A549 (cell line): ENCODE measurements around the gene PHAF1. TPM values are rescaled to one million over a fixed set of nuclear protein-coding genes. Genes with fewer than 3 reads are reported as not detected.

Experiments used
- ATAC-seq, 2 experiments: fragments of 200-7000 bp in 1 of 2; fragments of >200 bp in 1 of 2; cut with Nextera tagmentation in 1 of 2; cut with Tn5 transposase in 1 of 2; 3 replicates each; pipeline versions ENCODE4 v1.8.0 to v1.9.1; 2018 to 2020; ENCODE audit warnings: mild to moderate bottlenecking in 1 of 2, moderate library complexity in 1 of 2
- CTCF ChIA-PET: fragments of 300-600 bp; sonication (Branson Sonifier 250); formaldehyde crosslinking; extraction: SDS; loops from one replicate; lab custom pipeline; 2021; ENCODE audit warnings: antibody characterized with exemption, inconsistent platforms; lab: Yijun Ruan, JAX
- POLR2A ChIA-PET: fragments of 350-600 bp; formaldehyde crosslinking; extraction: SDS; loops from one replicate; lab custom pipeline; 2021; ENCODE audit warnings: antibody characterized with exemption, inconsistent platforms; lab: Yijun Ruan, JAX
- DNase-seq, 2 experiments: peaks; one replicate each; pipeline versions ENCODE4 v3.0.0 to v3.0.0-alpha.2; 2011 to 2016; ENCODE audit warnings: low read depth in 1 of 2, low spot score in 1 of 2
- FAIRE-seq: peaks from 2 replicates; lab custom pipeline; 2011; peaks lifted over from hg19 to GRCh38; lab: Jason Lieb, UNC
- H3K27ac ChIP-seq, 2 experiments: fragments of >200 bp; sonication (Bioruptor Twin); formaldehyde crosslinking; 3 replicates each; pipeline ENCODE4 v1.5.1; 2016 to 2017
- H3K4me1 ChIP-seq: fragments of >200 bp; sonication (Bioruptor Twin); formaldehyde crosslinking; 3 replicates; pipeline ENCODE4 v1.6.1; 2016
- H3K4me2 ChIP-seq: fragments of >200 bp; sonication (Bioruptor Twin); formaldehyde crosslinking; 3 replicates; pipeline ENCODE4 v1.6.1; 2016
- H3K4me3 ChIP-seq: fragments of >200 bp; sonication (Bioruptor Twin); formaldehyde crosslinking; 3 replicates; pipeline ENCODE4 v1.5.1; 2016
- H3K9me3 ChIP-seq: fragments of >200 bp; sonication (Bioruptor Twin); formaldehyde crosslinking; 3 replicates; pipeline ENCODE4 v1.6.1; 2016
- CEBPB ChIP-seq, 2 experiments: fragments of >200 bp in 1 of 2; sonication (Bioruptor Twin) in 1 of 2; formaldehyde crosslinking in 1 of 2; IDR thresholded peaks; 2 replicates each; pipeline ENCODE4 v1.6.1; 2012 to 2016
- CHD2 ChIP-seq: fragments of 150-350 bp; IDR thresholded peaks from 2 replicates; pipeline ENCODE4 v1.6.1; 2014; ENCODE audit warnings: low read length; ENCODE audit not compliant: partially characterized antibody
- HEYL ChIP-seq: fragments of 250-450 bp; sonication (Bioruptor Pico); IDR thresholded peaks from 2 replicates; pipeline ENCODE4 v1.8.0; 2021; ENCODE audit warnings: mild to moderate bottlenecking, moderate library complexity
- HOXA7 ChIP-seq: fragments of 250-450 bp; sonication (Bioruptor Pico); IDR thresholded peaks from 2 replicates; pipeline ENCODE4 v1.5.0; 2020; ENCODE audit warnings: mild to moderate bottlenecking, moderate library complexity
- HOXB13 ChIP-seq: fragments of 250-450 bp; sonication (Bioruptor Pico); IDR thresholded peaks from 2 replicates; pipeline ENCODE4 v1.5.0; 2020; ENCODE audit warnings: low read depth, mild to moderate bottlenecking, moderate library complexity
- KDM1A ChIP-seq: fragments of 200-600 bp; sonication (generic); IDR thresholded peaks from 2 replicates; pipeline ENCODE4 v1.6.1; 2016; ENCODE audit warnings: low read depth, mild to moderate bottlenecking
- MAZ ChIP-seq: fragments of 150-350 bp; IDR thresholded peaks from 2 replicates; pipeline ENCODE4 v1.6.1; 2014; ENCODE audit warnings: antibody characterized with exemption, low read depth, low read length, borderline replicate concordance
- RAD21 ChIP-seq, 2 experiments: fragments of >200 bp in 1 of 2; sonication (Bioruptor Twin) in 1 of 2; formaldehyde crosslinking in 1 of 2; IDR thresholded peaks in 1 of 2; conservative IDR thresholded peaks in 1 of 2; 2 replicates in 1 of 2; 3 replicates in 1 of 2; pipeline ENCODE4 v1.6.1; 2012 to 2018; ENCODE audit warnings: inconsistent platforms in 1 of 2
- RNF2 ChIP-seq: fragments of 200-600 bp; sonication (generic); IDR thresholded peaks from 2 replicates; pipeline ENCODE4 v1.6.1; 2016; ENCODE audit warnings: low read depth, mild to moderate bottlenecking, antibody characterized with exemption, moderate library complexity, borderline replicate concordance
- SREBF2 ChIP-seq: fragments of 450-650 bp; IDR thresholded peaks from 2 replicates; pipeline ENCODE4 v1.6.1; 2014; ENCODE audit warnings: mild to moderate bottlenecking, moderate library complexity
- ZFP36 ChIP-seq: fragments of 450-650 bp; IDR thresholded peaks from 2 replicates; pipeline ENCODE4 v1.6.1; 2014; ENCODE audit warnings: borderline replicate concordance; ENCODE audit not compliant: partially characterized antibody
- WGBS: methylation state at CpG from one replicate; pipeline ENCODE4 v1.1.6; 2017; ENCODE audit errors: missing lambda C conversion rate; 5-methylcytosine and 5-hydroxymethylcytosine counted together
- polyA plus RNA-seq, 4 experiments: library from polyadenylated mRNA; depleted of rRNA in 3 of 4; stranded (reverse); fragments of >200 nt; fragmentation: RNase III in 1 of 4; extraction: RNeasy Plus Mini Kit Qiagen cat#74134 plus additional on column Dnase treatment in 1 of 4; gene quantifications; 2 replicates in 3 of 4; 3 replicates in 1 of 4; pipeline ENCODE4 v1.2.3, GENCODE V29; 2011 to 2017
- TF ChIP-seq, protein P1 (sequence below): IDR thresholded peaks from 2 replicates; pipeline ENCODE4 v1.6.1; 2012; ENCODE audit warnings: low read depth, borderline replicate concordance
- TF ChIP-seq, protein P2 (sequence below): fragments of 200-600 bp; sonication (generic); IDR thresholded peaks from 2 replicates; pipeline ENCODE4 v1.6.1; 2016; ENCODE audit warnings: antibody characterized with exemption, mild to moderate bottlenecking, moderate library complexity
- TF ChIP-seq, protein P3 (sequence below): fragments of 150-350 bp; IDR thresholded peaks from 2 replicates; pipeline ENCODE4 v1.6.1; 2014; ENCODE audit warnings: low read depth, mild to moderate bottlenecking, low read length
- TF ChIP-seq, protein P4 (sequence below): fragments of 250-450 bp; sonication (Bioruptor Pico); IDR thresholded peaks from 2 replicates; pipeline ENCODE4 v1.5.0; 2021; ENCODE audit warnings: mild to moderate bottlenecking, moderate library complexity, borderline replicate concordance

The PHAF1 gene
- polyA plus RNA-seq, 2 of the 4 experiments (the other 2 are of a cell fraction) = 21.6 to 37.6 TPM

DNA sequence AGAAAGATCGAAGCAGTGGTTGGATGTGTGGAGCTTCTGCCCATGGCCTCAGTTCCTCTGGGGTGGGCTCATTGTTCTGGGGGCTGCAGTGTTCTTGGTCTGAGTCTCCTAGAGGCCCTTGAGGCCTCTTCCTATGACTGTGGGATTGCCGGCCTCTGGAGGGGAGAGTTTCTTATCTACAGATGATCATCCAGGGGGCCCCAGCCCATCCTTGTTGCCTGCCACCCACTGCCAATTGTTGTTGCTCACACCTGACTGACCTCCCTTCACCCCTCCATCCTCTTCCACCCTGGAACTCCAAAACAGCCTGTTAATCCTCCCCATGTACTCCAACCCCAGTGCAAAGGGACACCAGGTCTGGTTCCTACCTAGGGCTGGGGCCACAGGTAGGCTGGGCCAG lies 35.2 kb downstream of the PHAF1 start:
- DNase-seq (no peak), FAIRE-seq (no peak), ATAC-seq (no peak)
- POLR2A ChIA-PET = no interaction called here
- 92% methylated on average over 2 of the region's 2 CpGs for WGBS
- TF ChIP-seq RAD21 (conservative IDR thresholded peaks at IDR 0.05 in 1 of 2, IDR thresholded peaks at IDR 0.05 in 1 of 2) = no peak
- TF ChIP-seq, protein P1, sequence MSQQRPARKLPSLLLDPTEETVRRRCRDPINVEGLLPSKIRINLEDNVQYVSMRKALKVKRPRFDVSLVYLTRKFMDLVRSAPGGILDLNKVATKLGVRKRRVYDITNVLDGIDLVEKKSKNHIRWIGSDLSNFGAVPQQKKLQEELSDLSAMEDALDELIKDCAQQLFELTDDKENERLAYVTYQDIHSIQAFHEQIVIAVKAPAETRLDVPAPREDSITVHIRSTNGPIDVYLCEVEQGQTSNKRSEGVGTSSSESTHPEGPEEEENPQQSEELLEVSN = no peak
- Histone ChIP-seq H3K27ac (no peak overlapping the region), H3K4me2 (no peak overlapping the region), H3K4me1 (no peaks in the 10 kb centered on the region), H3K9me3 (no peaks in the 10 kb centered on the region), H3K4me3 (no peak overlapping the region)
- CTCF ChIA-PET = interaction anchor here (1.0 to 15.6 kb wide), 9 partner anchors 9 to 250 kb away, joined by 3 to 193 read pairs (median 4); partner anchors contain the start of genes B3GNT9, FBXL8 and TRADD

DNA sequence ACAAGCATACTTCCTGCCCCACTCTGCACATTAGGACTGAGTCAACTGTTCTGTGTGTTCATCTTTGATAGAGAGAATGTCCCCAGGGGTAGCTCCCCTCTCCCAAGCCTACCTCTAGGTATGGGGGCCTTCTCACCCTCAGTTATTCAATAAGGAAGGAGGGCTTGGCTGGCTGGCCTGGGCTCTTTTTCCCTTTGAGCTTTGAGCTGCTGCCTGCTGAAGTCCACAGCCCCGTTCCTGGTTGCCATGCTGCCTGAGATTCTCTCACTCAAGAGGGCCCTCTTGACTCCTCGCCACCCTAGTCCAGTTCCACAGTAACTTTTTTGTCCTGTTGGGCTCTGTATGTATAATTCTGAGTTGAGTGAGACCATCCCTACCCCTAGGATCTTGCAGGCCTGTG lies 36.0 kb downstream of the PHAF1 start:
- no peak for FAIRE-seq
- no peak for DNase-seq
- H3K9me3 ChIP-seq = no peaks in the 10 kb centered on the region
- no peaks in the 10 kb centered on the region for H3K4me1 ChIP-seq
- 96% methylated on average over 2 of the region's 2 CpGs for WGBS
- no peak overlapping the region for H3K4me2 ChIP-seq
- CTCF ChIA-PET = interaction anchor here (1.1 to 15.6 kb wide), 5 partner anchors 8 to 251 kb away, joined by 3 to 193 read pairs (median 4); partner anchors contain the start of gene B3GNT9
- H3K27ac ChIP-seq = no peak overlapping the region
- POLR2A ChIA-PET = no interaction called here
- no peak overlapping the region for H3K4me3 ChIP-seq
- TF ChIP-seq KDM1A = no peak
- TF ChIP-seq, all 56 proteins: peak for 0
- no peak for ATAC-seq

DNA sequence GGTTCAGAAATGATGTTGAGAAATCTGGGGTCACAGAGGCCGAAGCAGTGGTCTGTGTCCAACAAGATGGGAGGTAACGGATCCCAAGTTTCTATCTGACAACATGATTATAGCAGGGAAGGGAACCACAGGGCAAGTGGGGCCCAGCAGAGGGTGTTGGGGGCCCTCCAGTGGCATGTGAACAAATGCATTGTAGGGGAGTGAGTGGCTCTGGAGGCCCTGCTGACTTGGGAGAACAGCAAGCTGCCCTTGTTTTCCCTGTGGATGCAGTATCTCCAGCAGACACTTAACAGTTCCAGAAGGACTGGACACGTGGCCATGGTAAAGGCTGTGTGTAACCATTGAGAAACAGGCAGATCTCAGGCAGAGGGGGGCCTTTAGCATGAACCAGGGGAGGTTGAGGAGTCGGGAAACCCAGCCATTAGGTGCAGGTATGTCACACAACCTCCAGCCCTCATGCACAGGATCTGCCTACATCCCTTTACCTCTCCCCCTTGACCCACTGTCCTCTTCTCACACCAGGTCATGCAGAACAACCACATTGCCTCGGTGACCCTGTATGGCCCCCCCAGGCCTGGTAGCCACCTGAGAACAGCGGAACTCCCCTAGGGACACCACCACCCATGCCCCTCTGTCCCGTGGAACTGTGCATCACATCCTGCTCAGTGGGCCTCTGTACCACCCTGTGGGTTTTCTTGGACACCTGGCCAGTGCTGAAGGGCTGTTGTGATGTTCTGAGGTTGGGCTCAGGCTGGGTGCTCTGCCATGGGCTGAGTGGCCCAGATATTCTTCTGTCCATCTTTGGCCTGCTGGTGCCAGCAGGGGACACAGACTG lies 37.0 kb downstream of the PHAF1 start:
- CTCF ChIA-PET = interaction anchor here (0.8 to 15.6 kb wide), 5 partner anchors 7 to 129 kb away, joined by 3 to 193 read pairs (median 3); partner anchors contain the start of genes B3GNT9, FBXL8 and TRADD
- FAIRE-seq = no peak

DNA sequence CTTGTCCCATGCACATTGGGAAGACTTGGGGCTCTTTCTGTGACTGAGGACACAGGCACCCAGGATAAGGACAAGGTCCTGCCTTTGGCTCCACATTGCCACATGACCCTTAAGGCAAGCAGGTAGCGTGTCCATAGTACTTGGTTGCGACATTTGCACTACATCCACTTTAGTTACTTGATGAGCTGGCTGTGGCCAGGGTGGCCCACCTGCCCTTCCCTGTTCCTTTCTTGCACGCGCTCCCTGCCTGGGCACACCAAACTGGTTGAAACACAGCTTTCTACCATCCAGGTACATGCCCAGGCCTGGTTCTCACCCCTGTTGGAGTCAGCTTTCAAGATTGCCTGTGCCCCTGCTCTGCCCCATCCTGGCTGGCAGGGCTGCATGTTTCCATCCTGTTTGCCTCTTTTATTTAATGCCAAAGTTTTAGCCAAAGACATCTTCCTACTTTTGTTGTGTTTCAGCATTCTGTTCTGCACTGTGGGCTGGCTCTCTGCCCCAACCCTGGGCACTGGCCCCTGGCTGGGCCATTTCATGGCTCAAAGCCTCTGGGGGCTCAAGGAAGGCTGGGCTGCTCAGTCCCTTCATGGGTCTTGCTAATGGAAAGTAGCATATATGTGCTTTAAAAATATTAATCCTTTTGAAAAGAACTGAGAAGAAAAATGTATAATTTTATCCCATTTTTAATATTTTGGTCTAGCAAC lies 37.8 kb downstream of the PHAF1 start:
- no peak overlapping the region for H3K27ac ChIP-seq
- peaks cover 6% of the 10 kb centered on the region; the same call in 2 of the 3 replicates for H3K4me1 ChIP-seq
- WGBS = 98% methylated on average over 4 of the region's 4 CpGs
- no peak overlapping the region for H3K4me3 ChIP-seq
- no peaks in the 10 kb centered on the region for H3K9me3 ChIP-seq
- TF ChIP-seq CHD2 (no peak), SREBF2 (no peak), HOXB13 (no peak), HOXA7 (no peak), CEBPB (IDR thresholded peaks at IDR 0.05) (no peak), RNF2 (no peak), RAD21 (conservative IDR thresholded peaks at IDR 0.05 in 1 of 2, IDR thresholded peaks at IDR 0.05 in 1 of 2) (no peak), ZFP36 (no peak), MAZ (no peak), HEYL (CRISPR knock-in tag) (no peak)
- TF ChIP-seq, protein P2, sequence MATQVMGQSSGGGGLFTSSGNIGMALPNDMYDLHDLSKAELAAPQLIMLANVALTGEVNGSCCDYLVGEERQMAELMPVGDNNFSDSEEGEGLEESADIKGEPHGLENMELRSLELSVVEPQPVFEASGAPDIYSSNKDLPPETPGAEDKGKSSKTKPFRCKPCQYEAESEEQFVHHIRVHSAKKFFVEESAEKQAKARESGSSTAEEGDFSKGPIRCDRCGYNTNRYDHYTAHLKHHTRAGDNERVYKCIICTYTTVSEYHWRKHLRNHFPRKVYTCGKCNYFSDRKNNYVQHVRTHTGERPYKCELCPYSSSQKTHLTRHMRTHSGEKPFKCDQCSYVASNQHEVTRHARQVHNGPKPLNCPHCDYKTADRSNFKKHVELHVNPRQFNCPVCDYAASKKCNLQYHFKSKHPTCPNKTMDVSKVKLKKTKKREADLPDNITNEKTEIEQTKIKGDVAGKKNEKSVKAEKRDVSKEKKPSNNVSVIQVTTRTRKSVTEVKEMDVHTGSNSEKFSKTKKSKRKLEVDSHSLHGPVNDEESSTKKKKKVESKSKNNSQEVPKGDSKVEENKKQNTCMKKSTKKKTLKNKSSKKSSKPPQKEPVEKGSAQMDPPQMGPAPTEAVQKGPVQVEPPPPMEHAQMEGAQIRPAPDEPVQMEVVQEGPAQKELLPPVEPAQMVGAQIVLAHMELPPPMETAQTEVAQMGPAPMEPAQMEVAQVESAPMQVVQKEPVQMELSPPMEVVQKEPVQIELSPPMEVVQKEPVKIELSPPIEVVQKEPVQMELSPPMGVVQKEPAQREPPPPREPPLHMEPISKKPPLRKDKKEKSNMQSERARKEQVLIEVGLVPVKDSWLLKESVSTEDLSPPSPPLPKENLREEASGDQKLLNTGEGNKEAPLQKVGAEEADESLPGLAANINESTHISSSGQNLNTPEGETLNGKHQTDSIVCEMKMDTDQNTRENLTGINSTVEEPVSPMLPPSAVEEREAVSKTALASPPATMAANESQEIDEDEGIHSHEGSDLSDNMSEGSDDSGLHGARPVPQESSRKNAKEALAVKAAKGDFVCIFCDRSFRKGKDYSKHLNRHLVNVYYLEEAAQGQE = no peak
- TF ChIP-seq, protein P3, sequence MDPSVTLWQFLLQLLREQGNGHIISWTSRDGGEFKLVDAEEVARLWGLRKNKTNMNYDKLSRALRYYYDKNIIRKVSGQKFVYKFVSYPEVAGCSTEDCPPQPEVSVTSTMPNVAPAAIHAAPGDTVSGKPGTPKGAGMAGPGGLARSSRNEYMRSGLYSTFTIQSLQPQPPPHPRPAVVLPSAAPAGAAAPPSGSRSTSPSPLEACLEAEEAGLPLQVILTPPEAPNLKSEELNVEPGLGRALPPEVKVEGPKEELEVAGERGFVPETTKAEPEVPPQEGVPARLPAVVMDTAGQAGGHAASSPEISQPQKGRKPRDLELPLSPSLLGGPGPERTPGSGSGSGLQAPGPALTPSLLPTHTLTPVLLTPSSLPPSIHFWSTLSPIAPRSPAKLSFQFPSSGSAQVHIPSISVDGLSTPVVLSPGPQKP = no peak
- ChIA-PET POLR2A (no interaction called here), CTCF (interaction anchor here (0.8 to 15.6 kb wide), 5 partner anchors 7 to 130 kb away, joined by 3 to 193 read pairs (median 3); partner anchors contain the start of genes B3GNT9, FBXL8 and TRADD)
- FAIRE-seq = no peak
- DNase-seq = no peak
- no peak overlapping the region for H3K4me2 ChIP-seq
- no peak for ATAC-seq

More for the DNA sequence above, 37.0 kb downstream of the PHAF1 start:
- peaks cover 6% of the 10 kb centered on the region; the same call in 2 of the 3 replicates for H3K4me1 ChIP-seq
- ATAC-seq = no peak
- TF ChIP-seq, protein P4, sequence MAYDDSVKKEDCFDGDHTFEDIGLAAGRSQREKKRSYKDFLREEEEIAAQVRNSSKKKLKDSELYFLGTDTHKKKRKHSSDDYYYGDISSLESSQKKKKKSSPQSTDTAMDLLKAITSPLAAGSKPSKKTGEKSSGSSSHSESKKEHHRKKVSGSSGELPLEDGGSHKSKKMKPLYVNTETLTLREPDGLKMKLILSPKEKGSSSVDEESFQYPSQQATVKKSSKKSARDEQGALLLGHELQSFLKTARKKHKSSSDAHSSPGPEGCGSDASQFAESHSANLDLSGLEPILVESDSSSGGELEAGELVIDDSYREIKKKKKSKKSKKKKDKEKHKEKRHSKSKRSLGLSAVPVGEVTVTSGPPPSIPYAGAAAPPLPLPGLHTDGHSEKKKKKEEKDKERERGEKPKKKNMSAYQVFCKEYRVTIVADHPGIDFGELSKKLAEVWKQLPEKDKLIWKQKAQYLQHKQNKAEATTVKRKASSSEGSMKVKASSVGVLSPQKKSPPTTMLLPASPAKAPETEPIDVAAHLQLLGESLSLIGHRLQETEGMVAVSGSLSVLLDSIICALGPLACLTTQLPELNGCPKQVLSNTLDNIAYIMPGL (CRISPR knock-in tag) = no peak
- TF ChIP-seq RAD21 (conservative IDR thresholded peaks at IDR 0.05 in 1 of 2, IDR thresholded peaks at IDR 0.05 in 1 of 2) = 0 out of 5 replicates have a peak, but pooled peaks of 1 of the 2 experiments have one; percentile 21
- no peak overlapping the region for H3K27ac ChIP-seq
- no peak overlapping the region for H3K4me3 ChIP-seq
- POLR2A ChIA-PET = no interaction called here
- DNase-seq = no peak
- H3K9me3 ChIP-seq = no peaks in the 10 kb centered on the region
- H3K4me2 ChIP-seq = no peak overlapping the region
- WGBS = 87% methylated on average over 7 of the region's 7 CpGs
